PC-3 (cell line): ENCODE results near the gene PPT2. TPM values are rescaled to one million over a fixed set of nuclear protein-coding genes. Genes with fewer than 3 reads are reported as not detected.
A peak's percentile ranks its signal among the peaks of the same experiment; 100 is the strongest.

Source experiments
- ATAC-seq: fragments of 200-7000 bp; cut with Tn5 transposase; 2 replicates; pipeline ENCODE4 v1.9.1; 2020; ENCODE audit warnings: mild to moderate bottlenecking, moderate library complexity
- BruUV-seq: library from RNA; stranded (reverse); fragments of 400-500 nt; replicated peaks from 2 replicates; lab custom pipeline; 2021; lab: Mats Ljungman, UMichigan
- CTCF ChIA-PET: fragments of 300-600 bp; sonication (Branson Sonifier 250); formaldehyde crosslinking; loops from one replicate; lab custom pipeline; 2022; ENCODE audit warnings: antibody characterized with exemption; lab: Charles Lee
- POLR2A ChIA-PET: fragments of 300-600 bp; sonication (Branson Sonifier 250); formaldehyde crosslinking; loops from one replicate; lab custom pipeline; 2022; ENCODE audit warnings: antibody characterized with exemption; ENCODE audit not compliant: unreplicated experiment; lab: Charles Lee
- DNase-seq: peaks from one replicate; pipeline ENCODE4 v3.0.0-alpha.2; 2015
- H2AFZ ChIP-seq: fragments of 300-600 bp; sonication (generic); 2 replicates; pipeline ENCODE4 v1.6.0; 2016; ENCODE audit warnings: antibody characterized with exemption, low read length
- H3F3A ChIP-seq: fragments of 300-600 bp; sonication (generic); one replicate; pipeline ENCODE4 v1.6.0; 2017; ENCODE audit warnings: antibody characterized with exemption, low read length, control low read depth, mild to moderate bottlenecking; ENCODE audit not compliant: unreplicated experiment
- H3K27ac ChIP-seq: fragments of 300-600 bp; sonication (generic); 2 replicates; pipeline ENCODE4 v1.5.1; 2016; ENCODE audit warnings: mild to moderate bottlenecking, low read length
- H3K27me3 ChIP-seq: fragments of 300-600 bp; sonication (generic); 2 replicates; pipeline ENCODE4 v1.6.1; 2016; ENCODE audit warnings: low read length, mixed read lengths
- H3K36me3 ChIP-seq: fragments of 300-600 bp; sonication (generic); 2 replicates; pipeline ENCODE4 v1.6.1; 2016; ENCODE audit warnings: low read depth, mixed run types, low read length, mixed read lengths
- H3K4me1 ChIP-seq: fragments of 300-600 bp; sonication (generic); 2 replicates; pipeline ENCODE4 v1.5.1; 2016; ENCODE audit warnings: low read length; ENCODE audit not compliant: insufficient read depth
- H3K4me2 ChIP-seq: fragments of 300-600 bp; sonication (generic); 2 replicates; pipeline ENCODE4 v1.6.0; 2016; ENCODE audit warnings: low read length
- H3K4me3 ChIP-seq: fragments of 300-600 bp; sonication (generic); 2 replicates; pipeline ENCODE4 v1.5.1; 2016; ENCODE audit warnings: mild to moderate bottlenecking, low read length, mixed read lengths
- H3K79me2 ChIP-seq: fragments of 300-600 bp; sonication (generic); 2 replicates; pipeline ENCODE4 v1.6.1; 2017; ENCODE audit warnings: low read length, mixed read lengths
- H3K9ac ChIP-seq: fragments of 300-600 bp; sonication (generic); 2 replicates; pipeline ENCODE4 v1.6.0; 2016; ENCODE audit warnings: mild to moderate bottlenecking, low read length
- H3K9me2 ChIP-seq: fragments of 300-600 bp; sonication (generic); replicated peaks from 2 replicates; pipeline ENCODE4 v1.6.1; 2016; ENCODE audit warnings: mixed run types, low read length, mixed read lengths
- H3K9me3 ChIP-seq: fragments of 300-600 bp; sonication (generic); 2 replicates; pipeline ENCODE4 v1.6.1; 2016; ENCODE audit warnings: low read length, mixed read lengths
- H4K20me1 ChIP-seq: fragments of 300-600 bp; sonication (generic); 2 replicates; pipeline ENCODE4 v1.6.1; 2016; ENCODE audit warnings: low read length, mixed read lengths
- CTCF ChIP-seq: fragments of 300-600 bp; sonication (generic); conservative IDR thresholded peaks from 2 replicates; pipeline ENCODE4 v1.5.1; 2017; ENCODE audit warnings: antibody characterized with exemption, low read depth, mild to moderate bottlenecking, low read length
- EZH2 ChIP-seq: fragments of 300-600 bp; sonication (generic); IDR thresholded peaks from one replicate; pipeline ENCODE4 v1.6.1; 2017; ENCODE audit warnings: antibody characterized with exemption, mild to moderate bottlenecking, low read length; ENCODE audit not compliant: unreplicated experiment
- EZH2phosphoT487 ChIP-seq: fragments of 300-600 bp; sonication (generic); IDR thresholded peaks from 2 replicates; pipeline ENCODE4 v1.6.1; 2018; ENCODE audit warnings: mild to moderate bottlenecking, antibody characterized with exemption, low read length, borderline replicate concordance
- intact Hi-C: fragments of 100-400 bp; cut with micrococcal nuclease; formaldehyde crosslinking; loops from 2 replicates; pipeline ENCODE4 v1.9.0; 2023
- total RNA-seq: library from RNA; depleted of rRNA; stranded (reverse); fragments of >200 nt; gene quantifications from 2 replicates; pipeline ENCODE4 v1.2.3, GENCODE V29; 2014

The PPT2 gene
- total RNA-seq, 1 experiment from 2014 or later, result 30.8 TPM

GRCh38 chr6:32129297-32130088 is 24.4 kb upstream of the PPT2 start:
- no peaks in the 10 kb centered on the region for H3F3A ChIP-seq
- H3K36me3 ChIP-seq, result no peaks in the 10 kb centered on the region
- H4K20me1 ChIP-seq, result no peaks in the 10 kb centered on the region
- H3K9ac ChIP-seq, result peak overlapping the region; percentile 84
- H3K4me2 ChIP-seq, result peak overlapping the region; percentile 90
- peaks cover 25% of the 10 kb centered on the region for H3K4me1 ChIP-seq
- no peaks in the 10 kb centered on the region for H3K9me2 ChIP-seq
- ATAC-seq, result peak; percentile 6; the same call in 1 of the 2 replicates
- no peaks in the 10 kb centered on the region for H3K27me3 ChIP-seq
- peak overlapping the region; percentile 46 for H3K27ac ChIP-seq
- TSS peak; percentile 72 for BruUV-seq
- H3K79me2 ChIP-seq, result peaks cover 38% of the 10 kb centered on the region
- H3K9me3 ChIP-seq, result no peaks in the 10 kb centered on the region
- peak overlapping the region; percentile 90 for H3K4me3 ChIP-seq
- ChIA-PET CTCF (interaction anchor here (0.6 to 1.6 kb wide), 3 partner anchors 11 to 56 kb away, joined by 4 to 5 read pairs (median 5); no protein-coding TSS in a partner anchor), POLR2A (interaction anchor here (0.6 to 3.1 kb wide), 3 partner anchors 22 to 254 kb away, joined by 3 to 17 read pairs (median 3); partner anchors contain the start of gene PRRT1)
- H2AFZ ChIP-seq, result peak overlapping the region; percentile 94
- peak; percentile 22 for DNase-seq
- intact Hi-C loops, result loop anchor here (1.0 to 2.0 kb wide), 3 partner anchors 15 to 49 kb away; partner anchors contain the start of genes PPT2 and RNF5
- TF ChIP-seq EZH2phosphoT487 (no peak), EZH2 (no peak), CTCF (no peak)

GRCh38 chr6:32131439-32131948 is 22.4 kb upstream of the PPT2 start:
- Histone ChIP-seq H3K79me2 (peaks cover 28% of the 10 kb centered on the region), H3K27me3 (no peaks in the 10 kb centered on the region), H3K4me1 (peaks cover 19% of the 10 kb centered on the region), H3K4me2 (no peak overlapping the region), H3K4me3 (no peak overlapping the region), H3F3A (no peaks in the 10 kb centered on the region), H2AFZ (no peak overlapping the region), H3K9me3 (no peaks in the 10 kb centered on the region), H3K9me2 (no peaks in the 10 kb centered on the region), H4K20me1 (no peaks in the 10 kb centered on the region), H3K36me3 (no peaks in the 10 kb centered on the region), H3K27ac (no peak overlapping the region), H3K9ac (no peak overlapping the region)
- DNase-seq (no peak), ATAC-seq (no peak)
- ChIA-PET POLR2A (no interaction called here), CTCF (no interaction called here)
- no peak for TF ChIP-seq EZH2
- TF ChIP-seq CTCF, result no peak
- TF ChIP-seq EZH2phosphoT487, result no peak
- no TSS peak for BruUV-seq
- intact Hi-C loops, result no loop called here
